ENCODE data around the gene ABHD17A. TPM values are rescaled to one million over a fixed set of nuclear protein-coding genes. Genes with fewer than 3 reads are reported as not detected.
"Not testable (repeated sequence)": the region's sequence is repeated elsewhere in the genome, so short reads cannot be mapped to it uniquely, and the experiment has no call there.

ABHD17A gene
- polyA plus RNA-seq, 1 of the 3 experiments (the other 2 are of a cell fraction), result 61.1 TPM

GRCh38 chr19:1876496-1877279, 8.6 kb downstream of the ABHD17A start:
- H2AFZ ChIP-seq (ENCODE audit: low read depth), result not testable (repeated sequence)
- peaks cover 54% of the 10 kb centered on the region for H3K79me2 ChIP-seq (ENCODE audit: insufficient read depth)

DNA sequence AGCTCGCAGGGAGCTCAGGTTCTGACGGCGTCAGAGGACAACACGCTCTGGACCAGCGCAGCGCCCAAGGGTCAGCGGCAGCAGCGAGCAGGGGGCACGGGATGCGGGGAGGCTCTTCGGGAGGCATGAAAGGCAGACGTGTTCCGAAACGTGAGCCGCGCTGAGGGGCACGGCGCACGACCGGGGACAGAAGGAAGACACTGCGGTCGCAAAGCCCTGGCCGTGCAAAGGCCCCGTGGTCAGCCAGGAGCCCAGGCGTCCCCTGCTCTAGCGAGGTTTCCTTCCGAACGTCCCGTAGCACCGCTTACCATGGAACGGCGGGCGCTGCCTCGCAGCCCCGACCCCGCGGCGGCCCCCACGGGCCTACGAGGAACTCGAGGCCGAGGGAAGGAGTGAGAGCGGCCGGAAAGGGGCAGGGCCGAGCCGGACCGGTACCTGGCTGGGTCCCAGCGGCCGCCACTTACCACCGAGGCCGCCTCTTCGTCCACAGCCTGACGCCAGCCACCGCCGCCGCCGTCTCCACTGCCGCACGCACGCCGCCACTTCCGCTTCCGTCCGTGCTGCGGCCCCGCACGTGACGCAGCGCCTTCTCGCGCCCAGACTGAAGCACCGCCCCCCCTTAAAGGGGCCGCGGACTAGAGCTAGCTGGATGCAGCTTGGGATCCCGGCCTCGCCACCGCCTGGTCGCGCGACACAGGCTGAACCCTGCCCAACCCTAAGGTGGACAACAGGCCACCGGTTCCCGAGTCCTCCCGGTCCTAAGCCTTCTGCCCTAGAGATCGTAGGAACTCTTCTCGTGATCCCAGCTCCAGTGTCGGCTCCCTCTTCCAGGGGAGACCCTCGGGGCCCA, 9.4 kb downstream of the ABHD17A start:
- Histone ChIP-seq H3K9me3 (no peaks in the 10 kb centered on the region), H3K36me3 (replicated peaks in 1 of 2; ENCODE audit: control insufficient read depth in 1 of 2, insufficient read depth in 2 of 2, low read length in 1 of 2) (peaks cover 3 to 14% of the 10 kb centered on the region in 2 experiments), H3K4me2 (peak overlapping the region; percentile 84), H2AFZ (ENCODE audit: low read depth) (no peak overlapping the region), H3K27ac (ENCODE audit: low read depth in 2 of 2, low read length in 1 of 2) (peak overlapping the region; percentile 78 to 87), H3K9ac (peak overlapping the region; percentile 80), H3K27me3 (ENCODE audit: insufficient read depth) (no peaks in the 10 kb centered on the region), H3K4me1 (ENCODE audit: control insufficient read depth in 1 of 2, insufficient read depth in 2 of 2, low read depth in 1 of 2, low read length in 1 of 2) (peaks cover 16 to 26% of the 10 kb centered on the region in 2 experiments), H3K9me2 (no peaks in the 10 kb centered on the region), H3F3A (replicated peaks; ENCODE audit: insufficient read depth) (peaks cover 12% of the 10 kb centered on the region), H3K79me2 (ENCODE audit: insufficient read depth) (peaks cover 58% of the 10 kb centered on the region), H4K20me1 (ENCODE audit: insufficient read depth) (peaks cover 20% of the 10 kb centered on the region), H3K4me3 (ENCODE audit: low read depth in 2 of 2, low read length in 1 of 2) (peak overlapping the region; percentile 83 to 91)
- 4% methylated on average over 4 of the region's 87 CpGs for WGBS (ENCODE audit: low lambda C conversion rate)
- ChIA-PET POLR2A (interaction anchor here (0.9 to 1.3 kb wide), 3 partner anchors 9 to 11 kb away, joined by 3 to 7 read pairs (median 7); partner anchors contain the start of gene ABHD17A), CTCF (interaction anchor here (0.6 to 1.6 kb wide), 8 partner anchors 11 to 302 kb away, joined by 3 to 7 read pairs (median 5); no protein-coding TSS in a partner anchor)
- DNase-seq, result peak; percentile 96
- peak; percentile 53 for TF ChIP-seq CHD2 (IDR thresholded peaks at IDR 0.05; ENCODE audit: low read length, partially characterized antibody)
- no peak for TF ChIP-seq EP300 (IDR thresholded peaks at IDR 0.05; ENCODE audit: borderline replicate concordance in 1 of 2, low read depth in 1 of 2, low read length in 1 of 2)
- no peak for TF ChIP-seq FOXJ3 (CRISPR knock-in tag; IDR thresholded peaks at IDR 0.05)
- no peak for TF ChIP-seq FOXM1 (IDR thresholded peaks at IDR 0.05; ENCODE audit: low read depth)
- no peak for TF ChIP-seq RAD21 (IDR thresholded peaks at IDR 0.05; ENCODE audit: low read length)
- TF ChIP-seq USF1 (IDR thresholded peaks at IDR 0.05; ENCODE audit: borderline replicate concordance, low read depth), result peak; percentile 97
- peak; percentile 95 for TF ChIP-seq POLR2AphosphoS5 (IDR thresholded peaks at IDR 0.05; ENCODE audit: low read depth, low read length)
- TF ChIP-seq TCF12 (IDR thresholded peaks at IDR 0.05), result no peak
- TF ChIP-seq CTCF (IDR thresholded peaks at IDR 0.05), result peak; percentile 20; the same call in 1 of the 2 replicates
- no peak for TF ChIP-seq MEF2A (IDR thresholded peaks at IDR 0.05; ENCODE audit: borderline replicate concordance, low read depth)
- no peak for TF ChIP-seq NRF1 (IDR thresholded peaks at IDR 0.05; ENCODE audit: low read depth, low read length)
- TF ChIP-seq TAF1 (IDR thresholded peaks at IDR 0.05; ENCODE audit: borderline replicate concordance, low read depth, low read length), result peak; percentile 90
- TF ChIP-seq FOSL2 (IDR thresholded peaks at IDR 0.05; ENCODE audit: borderline replicate concordance, low read depth), result no peak
- TF ChIP-seq JUND (IDR thresholded peaks at IDR 0.05), result no peak
- TF ChIP-seq, protein P1, sequence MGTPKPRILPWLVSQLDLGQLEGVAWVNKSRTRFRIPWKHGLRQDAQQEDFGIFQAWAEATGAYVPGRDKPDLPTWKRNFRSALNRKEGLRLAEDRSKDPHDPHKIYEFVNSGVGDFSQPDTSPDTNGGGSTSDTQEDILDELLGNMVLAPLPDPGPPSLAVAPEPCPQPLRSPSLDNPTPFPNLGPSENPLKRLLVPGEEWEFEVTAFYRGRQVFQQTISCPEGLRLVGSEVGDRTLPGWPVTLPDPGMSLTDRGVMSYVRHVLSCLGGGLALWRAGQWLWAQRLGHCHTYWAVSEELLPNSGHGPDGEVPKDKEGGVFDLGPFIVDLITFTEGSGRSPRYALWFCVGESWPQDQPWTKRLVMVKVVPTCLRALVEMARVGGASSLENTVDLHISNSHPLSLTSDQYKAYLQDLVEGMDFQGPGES (IDR thresholded peaks at IDR 0.05; ENCODE audit: low read depth, low read length), result no peak
- no peak for TF ChIP-seq RFX5 (IDR thresholded peaks at IDR 0.05; ENCODE audit: low read length)
- TF ChIP-seq YY1 (IDR thresholded peaks at IDR 0.05; ENCODE audit: low read depth), result no peak
- no peak for TF ChIP-seq GATA2 (CRISPR knock-in tag; IDR thresholded peaks at IDR 0.05)
- TF ChIP-seq SMC3 (IDR thresholded peaks at IDR 0.05; ENCODE audit: low read depth, low read length), result no peak
- TF ChIP-seq GABPA (IDR thresholded peaks at IDR 0.05; ENCODE audit: low read depth), result peak; percentile 88
- TF ChIP-seq, protein P2, sequence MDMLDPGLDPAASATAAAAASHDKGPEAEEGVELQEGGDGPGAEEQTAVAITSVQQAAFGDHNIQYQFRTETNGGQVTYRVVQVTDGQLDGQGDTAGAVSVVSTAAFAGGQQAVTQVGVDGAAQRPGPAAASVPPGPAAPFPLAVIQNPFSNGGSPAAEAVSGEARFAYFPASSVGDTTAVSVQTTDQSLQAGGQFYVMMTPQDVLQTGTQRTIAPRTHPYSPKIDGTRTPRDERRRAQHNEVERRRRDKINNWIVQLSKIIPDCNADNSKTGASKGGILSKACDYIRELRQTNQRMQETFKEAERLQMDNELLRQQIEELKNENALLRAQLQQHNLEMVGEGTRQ (IDR thresholded peaks at IDR 0.05; ENCODE audit: borderline replicate concordance, low read depth, low read length), result peak; percentile 93

More at GRCh38 chr19:1876496-1877279, 8.6 kb downstream of the ABHD17A start:
- POLR2A ChIA-PET, result interaction anchor here (1.2 to 1.3 kb wide), 2 partner anchors 8 to 12 kb away, joined by 7 read pairs; partner anchors contain the start of gene ABHD17A
- Histone ChIP-seq H3K27ac (ENCODE audit: low read depth in 2 of 2, low read length in 1 of 2) (peak overlapping the region; percentile 78 to 87), H3K36me3 (replicated peaks in 1 of 2; ENCODE audit: control insufficient read depth in 1 of 2, insufficient read depth in 2 of 2, low read length in 1 of 2) (peaks cover 0 to 13% of the 10 kb centered on the region in 2 experiments), H3K4me2 (peak overlapping the region; percentile 84), H3F3A (replicated peaks; ENCODE audit: insufficient read depth) (peaks cover 12% of the 10 kb centered on the region), H3K4me3 (ENCODE audit: low read depth in 2 of 2, low read length in 1 of 2) (peak overlapping the region; percentile 83 to 91), H3K4me1 (ENCODE audit: control insufficient read depth in 1 of 2, insufficient read depth in 2 of 2, low read depth in 1 of 2, low read length in 1 of 2) (peaks cover 16 to 26% of the 10 kb centered on the region in 2 experiments), H3K9ac (peak overlapping the region; percentile 80), H4K20me1 (ENCODE audit: insufficient read depth) (peaks cover 21% of the 10 kb centered on the region)
- not testable (repeated sequence) for H3K9me2 ChIP-seq; H3K9me3 ChIP-seq; H3K27me3 ChIP-seq (ENCODE audit: insufficient read depth); DNase-seq
- WGBS (ENCODE audit: low lambda C conversion rate), result 69% methylated on average over 27 of the region's 53 CpGs
- CTCF ChIA-PET, result interaction anchor here (0.6 to 1.6 kb wide), 6 partner anchors 21 to 301 kb away, joined by 3 to 6 read pairs (median 4); no protein-coding TSS in a partner anchor
